ENCODE data around the gene SLC11A1. TPM values are rescaled to one million over a fixed set of nuclear protein-coding genes. Genes with fewer than 3 reads are reported as not detected.

Gene SLC11A1
- polyA plus RNA-seq, 6 donors from 2014 or later, result 0.82 to 2.4 (median 1.1) TPM

GRCh38 chr2:218392459-218392858 lies 10.4 kb downstream of the SLC11A1 start:
- peak overlapping the region in 3 of 6 donors; percentile 15 to 54 (median 46) for H3K27ac Mint-ChIP-seq
- no peak for ATAC-seq (ENCODE audit: low read depth in 2 of 2)
- H3K27me3 Mint-ChIP-seq, result no peaks in the 10 kb centered on the region
- no peak for DNase-seq
- peaks cover 27 to 49% (median 44%) of the 10 kb centered on the region in 3 donors for H3K4me1 Mint-ChIP-seq
- H3K9me3 Mint-ChIP-seq, result no peaks in the 10 kb centered on the region
- H3K4me3 Mint-ChIP-seq, result no peak overlapping the region
- no peaks in the 10 kb centered on the region for H3K36me3 Mint-ChIP-seq

- no peak for ATAC-seq (ENCODE audit: low read depth in 2 of 2)
- no peak for DNase-seq
- no peak overlapping the region for H3K4me3 Mint-ChIP-seq
- H3K27me3 Mint-ChIP-seq, result no peaks in the 10 kb centered on the region
- peaks cover 0 to 3% (median 0%) of the 10 kb centered on the region in 7 donors for H3K9me3 Mint-ChIP-seq
- H3K36me3 Mint-ChIP-seq, result no peaks in the 10 kb centered on the region
- H3K27ac Mint-ChIP-seq, result peak overlapping the region in 2 of 6 donors; percentile 25 to 46
- peaks cover 32 to 52% (median 49%) of the 10 kb centered on the region in 3 donors for H3K4me1 Mint-ChIP-seq
Observed at GRCh38 chr2:218392891-218393462, 10.9 kb downstream of the SLC11A1 start.

GRCh38 chr2:218393750-218394290 lies 11.7 kb downstream of the SLC11A1 start:
- DNase-seq (no peak), ATAC-seq (ENCODE audit: low read depth in 2 of 2) (no peak)
- Mint-ChIP-seq H3K9me3 (peaks cover 0 to 3% (median 0%) of the 10 kb centered on the region in 7 donors), H3K36me3 (no peaks in the 10 kb centered on the region), H3K27me3 (no peaks in the 10 kb centered on the region), H3K27ac (peak overlapping the region in 2 of 6 donors; percentile 25 to 38), H3K4me3 (peak overlapping the region in 3 of 8 donors; percentile 34 to 66 (median 45)), H3K4me1 (peaks cover 35 to 54% (median 53%) of the 10 kb centered on the region in 3 donors)

GRCh38 chr2:218394298-218395089 lies 12.4 kb downstream of the SLC11A1 start:
- DNase-seq (no peak), ATAC-seq (ENCODE audit: low read depth in 2 of 2) (no peak)
- H3K36me3 Mint-ChIP-seq, result no peaks in the 10 kb centered on the region
- H3K27me3 Mint-ChIP-seq, result no peaks in the 10 kb centered on the region
- H3K27ac Mint-ChIP-seq, result peak overlapping the region in 3 of 6 donors; percentile 18 to 67 (median 38)
- peak overlapping the region in 5 of 8 donors; percentile 32 to 92 (median 45) for H3K4me3 Mint-ChIP-seq
- H3K4me1 Mint-ChIP-seq, result peaks cover 35 to 54% (median 54%) of the 10 kb centered on the region in 3 donors
- H3K9me3 Mint-ChIP-seq, result peaks cover 0 to 3% (median 0%) of the 10 kb centered on the region in 7 donors

GRCh38 chr2:218395090-218395444 lies 13.0 kb downstream of the SLC11A1 start:
- Mint-ChIP-seq H3K27me3 (no peaks in the 10 kb centered on the region), H3K4me1 (peaks cover 35 to 54% (median 54%) of the 10 kb centered on the region in 3 donors), H3K4me3 (peak overlapping the region in 5 of 8 donors; percentile 20 to 92 (median 35)), H3K27ac (peak overlapping the region in 2 of 6 donors; percentile 18 to 19), H3K9me3 (peaks cover 0 to 3% (median 0%) of the 10 kb centered on the region in 7 donors), H3K36me3 (no peaks in the 10 kb centered on the region)
- DNase-seq, result no peak
- ATAC-seq (ENCODE audit: low read depth in 2 of 2), result no peak

- Mint-ChIP-seq H3K27ac (peak overlapping the region in 5 of 6 donors; percentile 21 to 93 (median 92)), H3K27me3 (no peaks in the 10 kb centered on the region), H3K36me3 (no peaks in the 10 kb centered on the region), H3K9me3 (peaks cover 0 to 3% (median 0%) of the 10 kb centered on the region in 7 donors), H3K4me1 (peaks cover 35 to 54% (median 54%) of the 10 kb centered on the region in 3 donors), H3K4me3 (peak overlapping the region; percentile 92 to 100 (median 96))
- ATAC-seq (ENCODE audit: low read depth in 2 of 2) (no peak), DNase-seq (no peak)
Observed at GRCh38 chr2:218395456-218395825, 13.4 kb downstream of the SLC11A1 start.

- peaks cover 0 to 3% (median 0%) of the 10 kb centered on the region in 7 donors for H3K9me3 Mint-ChIP-seq
- H3K4me3 Mint-ChIP-seq, result peak overlapping the region; percentile 92 to 100 (median 96)
- H3K36me3 Mint-ChIP-seq, result no peaks in the 10 kb centered on the region
- H3K27ac Mint-ChIP-seq, result peak overlapping the region; percentile 86 to 98 (median 93)
- H3K4me1 Mint-ChIP-seq, result peaks cover 35 to 56% (median 54%) of the 10 kb centered on the region in 3 donors
- peak; percentile 70 to 74 for ATAC-seq (ENCODE audit: low read depth in 2 of 2)
- DNase-seq, result peak; percentile 94
- no peaks in the 10 kb centered on the region for H3K27me3 Mint-ChIP-seq
Observed at GRCh38 chr2:218395826-218396687, 14.0 kb downstream of the SLC11A1 start.

GRCh38 chr2:218396688-218397462 lies 14.8 kb downstream of the SLC11A1 start:
- DNase-seq (peak; percentile 58), ATAC-seq (ENCODE audit: low read depth in 2 of 2) (no peak)
- Mint-ChIP-seq H3K4me1 (peaks cover 41 to 64% (median 61%) of the 10 kb centered on the region in 3 donors), H3K27ac (peak overlapping the region; percentile 86 to 98 (median 93)), H3K27me3 (no peaks in the 10 kb centered on the region), H3K36me3 (no peaks in the 10 kb centered on the region), H3K9me3 (peaks cover 0 to 3% (median 0%) of the 10 kb centered on the region in 7 donors), H3K4me3 (peak overlapping the region; percentile 92 to 100 (median 96))

GRCh38 chr2:218397463-218397819 lies 15.4 kb downstream of the SLC11A1 start:
- Mint-ChIP-seq H3K27ac (peak overlapping the region; percentile 69 to 97 (median 86)), H3K9me3 (peaks cover 0 to 3% (median 0%) of the 10 kb centered on the region in 7 donors), H3K27me3 (no peaks in the 10 kb centered on the region), H3K4me3 (peak overlapping the region; percentile 82 to 100 (median 95)), H3K4me1 (peaks cover 47 to 69% (median 64%) of the 10 kb centered on the region in 3 donors), H3K36me3 (no peaks in the 10 kb centered on the region)
- ATAC-seq (ENCODE audit: low read depth in 2 of 2) (no peak), DNase-seq (no peak)

GRCh38 chr2:218397820-218398436 lies 15.9 kb downstream of the SLC11A1 start:
- ATAC-seq (ENCODE audit: low read depth in 2 of 2) (no peak), DNase-seq (peak; percentile 34)
- H3K4me3 Mint-ChIP-seq, result peak overlapping the region; percentile 82 to 100 (median 95)
- H3K27me3 Mint-ChIP-seq, result no peaks in the 10 kb centered on the region
- no peaks in the 10 kb centered on the region for H3K36me3 Mint-ChIP-seq
- peak overlapping the region; percentile 69 to 97 (median 86) for H3K27ac Mint-ChIP-seq
- H3K4me1 Mint-ChIP-seq, result peaks cover 47 to 68% (median 66%) of the 10 kb centered on the region in 3 donors
- peaks cover 0 to 3% (median 0%) of the 10 kb centered on the region in 7 donors for H3K9me3 Mint-ChIP-seq

- Mint-ChIP-seq H3K27ac (peak overlapping the region; percentile 21 to 97 (median 93)), H3K9me3 (peaks cover 0 to 3% (median 0%) of the 10 kb centered on the region in 7 donors), H3K4me1 (peaks cover 43 to 68% (median 66%) of the 10 kb centered on the region in 3 donors), H3K4me3 (peak overlapping the region; percentile 80 to 100 (median 94)), H3K27me3 (no peaks in the 10 kb centered on the region), H3K36me3 (no peaks in the 10 kb centered on the region)
- DNase-seq, result peak; percentile 58
- peak; percentile 5 to 8 for ATAC-seq (ENCODE audit: low read depth in 2 of 2)
Observed at GRCh38 chr2:218398437-218399390, 16.6 kb downstream of the SLC11A1 start.
